PC-9 (cell line): ENCODE results near the gene GRIP1.

ENCODE experiments used
- CTCF ChIP-seq: fragments of 200-600 bp; sonication (generic); conservative IDR thresholded peaks from 2 replicates; pipeline ENCODE4 v1.6.1; 2017; ENCODE audit warnings: mixed run types, antibody characterized with exemption, mild to moderate bottlenecking, moderate library complexity
- EZH2 ChIP-seq: fragments of 200-600 bp; sonication (generic); IDR thresholded peaks from 2 replicates; pipeline ENCODE4 v1.8.0; 2017; ENCODE audit warnings: antibody characterized with exemption, low read depth

- no peak for TF ChIP-seq CTCF
- no peak for TF ChIP-seq EZH2
Measured at GRCh38 chr12:66500091-66500490, 178.8 kb downstream of the GRIP1 start.
